Measurements from ENCODE around the gene GORAB.

GORAB gene

GRCh38 chr1:170498876-170499275 is 33.1 kb upstream of the GORAB start:
- no peaks in the 10 kb centered on the region for H3K36me3 ChIP-seq (ENCODE audit: low read length)
- no peak overlapping the region for H2AFZ ChIP-seq (ENCODE audit: low read depth, low read length, severe bottlenecking)
- no peak overlapping the region for H3K4me3 ChIP-seq (ENCODE audit: insufficient read depth, low read length, poor library complexity, severe bottlenecking)
- no peaks in the 10 kb centered on the region for H3K9me3 ChIP-seq (ENCODE audit: insufficient read depth, low read length)
- no peaks in the 10 kb centered on the region for H3F3A ChIP-seq (ENCODE audit: insufficient read depth)
- no peaks in the 10 kb centered on the region; the same call in 1 of the 2 replicates for H3K9me2 ChIP-seq (replicated peaks; ENCODE audit: insufficient read depth, low read length)
- no peak overlapping the region for H3K9ac ChIP-seq (ENCODE audit: low read length)
- H3K79me2 ChIP-seq (ENCODE audit: insufficient read depth, low read length), result no peaks in the 10 kb centered on the region
- TF ChIP-seq, protein P1, sequence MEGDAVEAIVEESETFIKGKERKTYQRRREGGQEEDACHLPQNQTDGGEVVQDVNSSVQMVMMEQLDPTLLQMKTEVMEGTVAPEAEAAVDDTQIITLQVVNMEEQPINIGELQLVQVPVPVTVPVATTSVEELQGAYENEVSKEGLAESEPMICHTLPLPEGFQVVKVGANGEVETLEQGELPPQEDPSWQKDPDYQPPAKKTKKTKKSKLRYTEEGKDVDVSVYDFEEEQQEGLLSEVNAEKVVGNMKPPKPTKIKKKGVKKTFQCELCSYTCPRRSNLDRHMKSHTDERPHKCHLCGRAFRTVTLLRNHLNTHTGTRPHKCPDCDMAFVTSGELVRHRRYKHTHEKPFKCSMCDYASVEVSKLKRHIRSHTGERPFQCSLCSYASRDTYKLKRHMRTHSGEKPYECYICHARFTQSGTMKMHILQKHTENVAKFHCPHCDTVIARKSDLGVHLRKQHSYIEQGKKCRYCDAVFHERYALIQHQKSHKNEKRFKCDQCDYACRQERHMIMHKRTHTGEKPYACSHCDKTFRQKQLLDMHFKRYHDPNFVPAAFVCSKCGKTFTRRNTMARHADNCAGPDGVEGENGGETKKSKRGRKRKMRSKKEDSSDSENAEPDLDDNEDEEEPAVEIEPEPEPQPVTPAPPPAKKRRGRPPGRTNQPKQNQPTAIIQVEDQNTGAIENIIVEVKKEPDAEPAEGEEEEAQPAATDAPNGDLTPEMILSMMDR (IDR thresholded peaks at IDR 0.05; ENCODE audit: insufficient read depth, low read length, poor library complexity, severe bottlenecking), result no peak
- TF ChIP-seq EZH2phosphoT487 (conservative IDR thresholded peaks at IDR 0.05; ENCODE audit: low read length), result no peak
- H3K27ac ChIP-seq (ENCODE audit: low read depth, low read length), result no peak overlapping the region
- no peaks in the 10 kb centered on the region; the same call in 1 of the 2 replicates for H3K27me3 ChIP-seq (ENCODE audit: low read length)
- no peaks in the 10 kb centered on the region for H4K20me1 ChIP-seq (ENCODE audit: low read depth, low read length)
- no peak overlapping the region for H3K4me2 ChIP-seq (ENCODE audit: low read depth, low read length, poor library complexity, severe bottlenecking)

DNA sequence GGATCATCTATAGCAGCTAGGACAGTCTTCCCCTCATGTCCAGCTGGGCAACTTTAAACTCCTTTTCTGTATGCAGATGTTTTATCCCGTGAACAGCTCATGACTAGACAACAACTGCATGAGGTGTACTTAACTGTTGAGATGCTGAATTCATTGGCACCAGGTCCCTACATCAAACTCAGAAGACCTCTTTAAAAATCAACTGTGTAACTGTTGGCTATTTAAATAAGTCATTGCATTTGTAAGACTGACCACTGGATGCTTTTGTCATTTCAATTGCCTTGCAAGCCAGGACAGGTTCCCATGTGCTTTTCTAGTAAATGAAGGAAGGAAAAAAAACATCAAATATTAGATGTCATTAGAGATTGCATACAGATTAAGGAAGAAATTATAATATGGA is 28.3 kb upstream of the GORAB start:
- Histone ChIP-seq H4K20me1 (ENCODE audit: low read depth, low read length) (no peaks in the 10 kb centered on the region), H3K9ac (ENCODE audit: low read length) (no peak overlapping the region), H3K9me2 (replicated peaks; ENCODE audit: insufficient read depth, low read length) (no peaks in the 10 kb centered on the region; the same call in 1 of the 2 replicates), H3F3A (ENCODE audit: insufficient read depth) (no peaks in the 10 kb centered on the region), H3K4me3 (ENCODE audit: insufficient read depth, low read length, poor library complexity, severe bottlenecking) (no peak overlapping the region), H3K36me3 (ENCODE audit: low read length) (no peaks in the 10 kb centered on the region), H3K9me3 (ENCODE audit: insufficient read depth, low read length) (no peaks in the 10 kb centered on the region), H3K4me2 (ENCODE audit: low read depth, low read length, poor library complexity, severe bottlenecking) (no peak overlapping the region), H2AFZ (ENCODE audit: low read depth, low read length, severe bottlenecking) (no peak overlapping the region), H3K27me3 (ENCODE audit: low read length) (no peaks in the 10 kb centered on the region; the same call in 1 of the 2 replicates), H3K27ac (ENCODE audit: low read depth, low read length) (no peak overlapping the region), H3K79me2 (ENCODE audit: insufficient read depth, low read length) (no peaks in the 10 kb centered on the region)
- TF ChIP-seq, protein P1 (IDR thresholded peaks at IDR 0.05; ENCODE audit: insufficient read depth, low read length, poor library complexity, severe bottlenecking), result no peak
- no peak for TF ChIP-seq EZH2phosphoT487 (conservative IDR thresholded peaks at IDR 0.05; ENCODE audit: low read length)

DNA sequence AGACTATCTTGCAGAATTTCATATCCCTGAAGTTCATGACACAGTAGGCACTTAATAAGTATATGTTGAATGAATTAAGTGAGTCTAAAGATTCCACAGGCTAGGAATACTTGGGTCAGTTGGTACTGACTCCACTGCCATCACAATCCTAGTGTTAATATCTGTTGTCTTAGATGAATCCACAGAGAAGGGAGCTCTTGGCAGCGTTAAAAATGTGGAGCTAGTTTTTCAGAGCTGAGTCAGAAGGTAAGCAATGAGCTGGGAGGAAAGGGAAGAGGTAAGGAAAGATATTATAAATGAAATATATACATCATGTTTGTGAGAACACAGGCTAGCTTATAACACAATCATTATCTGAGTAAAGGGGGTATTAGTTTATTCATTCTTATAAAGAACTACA is 21.8 kb upstream of the GORAB start:
- Histone ChIP-seq H2AFZ (ENCODE audit: low read depth, low read length, severe bottlenecking) (no peak overlapping the region), H3K36me3 (ENCODE audit: low read length) (no peaks in the 10 kb centered on the region), H3K9me2 (replicated peaks; ENCODE audit: insufficient read depth, low read length) (no peaks in the 10 kb centered on the region), H3K4me3 (ENCODE audit: insufficient read depth, low read length, poor library complexity, severe bottlenecking) (no peak overlapping the region), H3K9ac (ENCODE audit: low read length) (no peak overlapping the region), H3K4me2 (ENCODE audit: low read depth, low read length, poor library complexity, severe bottlenecking) (no peak overlapping the region), H3K27ac (ENCODE audit: low read depth, low read length) (no peak overlapping the region), H3K27me3 (ENCODE audit: low read length) (no peaks in the 10 kb centered on the region), H4K20me1 (ENCODE audit: low read depth, low read length) (no peaks in the 10 kb centered on the region), H3F3A (ENCODE audit: insufficient read depth) (no peaks in the 10 kb centered on the region), H3K79me2 (ENCODE audit: insufficient read depth, low read length) (no peaks in the 10 kb centered on the region), H3K9me3 (ENCODE audit: insufficient read depth, low read length) (no peaks in the 10 kb centered on the region)
- TF ChIP-seq, protein P1 (IDR thresholded peaks at IDR 0.05; ENCODE audit: insufficient read depth, low read length, poor library complexity, severe bottlenecking), result no peak
- no peak for TF ChIP-seq EZH2phosphoT487 (conservative IDR thresholded peaks at IDR 0.05; ENCODE audit: low read length)

All from SU-DHL-6 (cell line).